Activated CD8-positive, alpha-beta T cell treated with anti-CD3 and anti-CD28 coated beads for 36 hours (primary cell): ENCODE results near the gene KIRREL3. TPM values are rescaled to one million over a fixed set of nuclear protein-coding genes. Genes with fewer than 3 reads are reported as not detected.

Experiments
- ATAC-seq: fragments of 200-7000 bp; cut with Tn5 transposase; one replicate; pipeline ENCODE4 v1.10.0; 2021; ENCODE audit warnings: mild to moderate bottlenecking, moderate library complexity
- CTCF ChIA-PET: fragments of 350-600 bp; sonication (Branson Sonifier 250); formaldehyde crosslinking; loops from one replicate; lab custom pipeline; 2021; ENCODE audit warnings: antibody characterized with exemption; lab: Charles Lee
- POLR2A ChIA-PET: fragments of 350-600 bp; sonication (Branson Sonifier 250); formaldehyde crosslinking; loops from one replicate; lab custom pipeline; 2021; ENCODE audit warnings: antibody characterized with exemption; lab: Charles Lee
- DNase-seq: peaks from one replicate; pipeline ENCODE4 v3.0.0-alpha.2; 2020
- H3K27ac Mint-ChIP-seq: one replicate; pipeline ENCODE4 v1.8.0; 2021; ENCODE audit warnings: mild to moderate bottlenecking, mixed read lengths
- H3K27me3 Mint-ChIP-seq: one replicate; pipeline ENCODE4 v1.8.0; 2021; ENCODE audit warnings: mixed read lengths
- H3K36me3 Mint-ChIP-seq: one replicate; pipeline ENCODE4 v1.8.0; 2021; ENCODE audit warnings: low read depth, mixed read lengths
- H3K4me1 Mint-ChIP-seq: one replicate; pipeline ENCODE4 v1.8.0; 2021; ENCODE audit warnings: low read depth, mixed read lengths
- H3K4me3 Mint-ChIP-seq: one replicate; pipeline ENCODE4 v1.8.0; 2021; ENCODE audit warnings: mild to moderate bottlenecking, moderate library complexity, mixed read lengths
- H3K9me3 Mint-ChIP-seq: one replicate; pipeline ENCODE4 v1.8.0; 2021; ENCODE audit warnings: mixed read lengths
- CTCF ChIP-seq: fragments of 200-600 bp; IDR thresholded peaks from one replicate; pipeline ENCODE4 v1.8.0; 2022; ENCODE audit warnings: antibody characterized with exemption, mild to moderate bottlenecking
- intact Hi-C: fragments of 100-400 bp; cut with micrococcal nuclease; formaldehyde crosslinking; loops from one replicate; pipeline ENCODE4 v1.10.0; 2022
- total RNA-seq, 2 experiments: library from RNA; stranded (reverse); gene quantifications; one replicate each; pipeline ENCODE4 v1.2.3, GENCODE V29; 2021

KIRREL3 gene
- total RNA-seq, 2 experiments from 2014 or later, result not detected

- TF ChIP-seq CTCF, result no peak
- no peak overlapping the region for H3K27ac Mint-ChIP-seq
- no peak overlapping the region for H3K4me3 Mint-ChIP-seq
- no peaks in the 10 kb centered on the region for H3K4me1 Mint-ChIP-seq
- CTCF ChIA-PET, result no interaction called here
- peaks cover 1% of the 10 kb centered on the region for H3K27me3 Mint-ChIP-seq
- DNase-seq, result no peak
- POLR2A ChIA-PET, result no interaction called here
- no peaks in the 10 kb centered on the region for H3K9me3 Mint-ChIP-seq
- intact Hi-C loops, result no loop called here
- H3K36me3 Mint-ChIP-seq, result no peaks in the 10 kb centered on the region
- no peak for ATAC-seq
These were observed 313.6 kb downstream of the KIRREL3 start for GRCh38 chr11:126686938-126687337.

DNA sequence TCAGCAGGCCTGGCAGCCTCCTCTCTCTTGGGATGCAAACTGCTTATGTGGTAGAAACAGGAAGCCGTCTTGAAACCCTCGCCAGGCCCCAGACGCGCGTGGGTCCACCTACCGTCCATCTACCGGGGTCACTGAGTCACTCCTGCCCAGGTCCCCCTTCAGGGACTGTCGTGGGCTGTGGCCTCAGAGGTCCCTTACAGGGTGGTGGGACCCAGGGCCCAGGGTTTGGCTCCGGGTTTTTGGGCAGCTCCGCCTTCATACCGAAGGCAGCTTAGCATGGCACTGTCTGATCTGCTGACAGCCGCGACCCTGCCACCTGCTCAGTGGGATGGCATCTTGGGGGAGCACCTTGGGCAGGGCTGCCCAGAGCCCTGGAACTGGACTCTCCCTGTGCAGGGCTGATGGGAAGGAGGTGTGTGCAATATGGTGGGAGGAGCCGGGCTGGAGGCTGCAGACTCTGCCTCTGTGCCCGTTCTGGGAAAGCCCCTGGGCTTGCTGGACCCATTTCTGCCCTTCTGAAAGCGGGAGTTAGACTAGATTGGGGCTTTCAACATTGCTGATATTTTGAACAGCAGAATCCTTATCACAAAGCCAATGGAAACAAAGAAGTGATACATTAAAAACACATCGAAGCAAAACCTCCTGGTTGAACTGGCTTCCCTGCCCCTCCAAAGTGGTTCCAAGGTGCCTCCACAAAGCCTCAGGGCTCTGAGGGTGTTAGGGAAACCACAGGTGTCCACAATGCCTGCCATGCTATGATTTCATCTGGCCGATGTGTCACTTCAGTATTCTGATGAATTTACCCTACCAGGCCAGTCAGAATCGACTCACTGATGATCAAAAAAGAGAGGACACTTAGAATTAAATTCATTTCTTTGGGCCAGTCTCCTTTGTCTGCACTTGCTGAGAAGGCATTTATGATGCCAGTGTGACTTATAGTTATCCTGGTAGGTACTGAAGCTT lies 316.5 kb downstream of the KIRREL3 start:
- no peak for DNase-seq
- intact Hi-C loops, result no loop called here
- no peaks in the 10 kb centered on the region for H3K9me3 Mint-ChIP-seq
- ChIA-PET CTCF (no interaction called here), POLR2A (no interaction called here)
- no peak for ATAC-seq
- H3K36me3 Mint-ChIP-seq, result no peaks in the 10 kb centered on the region
- H3K4me1 Mint-ChIP-seq, result no peaks in the 10 kb centered on the region
- H3K27ac Mint-ChIP-seq, result no peak overlapping the region
- no peak overlapping the region for H3K4me3 Mint-ChIP-seq
- no peak for TF ChIP-seq CTCF
- peaks cover 1% of the 10 kb centered on the region for H3K27me3 Mint-ChIP-seq

GRCh38 chr11:126682590-126682989 lies 318.0 kb downstream of the KIRREL3 start:
- no peak overlapping the region for H3K27ac Mint-ChIP-seq
- H3K4me1 Mint-ChIP-seq, result no peaks in the 10 kb centered on the region
- H3K9me3 Mint-ChIP-seq, result no peaks in the 10 kb centered on the region
- DNase-seq, result no peak
- no peak overlapping the region for H3K4me3 Mint-ChIP-seq
- no peak for ATAC-seq
- no peaks in the 10 kb centered on the region for H3K36me3 Mint-ChIP-seq
- H3K27me3 Mint-ChIP-seq, result peaks cover 3% of the 10 kb centered on the region
- no peak for TF ChIP-seq CTCF
- ChIA-PET POLR2A (no interaction called here), CTCF (no interaction called here)
- intact Hi-C loops, result no loop called here

DNA sequence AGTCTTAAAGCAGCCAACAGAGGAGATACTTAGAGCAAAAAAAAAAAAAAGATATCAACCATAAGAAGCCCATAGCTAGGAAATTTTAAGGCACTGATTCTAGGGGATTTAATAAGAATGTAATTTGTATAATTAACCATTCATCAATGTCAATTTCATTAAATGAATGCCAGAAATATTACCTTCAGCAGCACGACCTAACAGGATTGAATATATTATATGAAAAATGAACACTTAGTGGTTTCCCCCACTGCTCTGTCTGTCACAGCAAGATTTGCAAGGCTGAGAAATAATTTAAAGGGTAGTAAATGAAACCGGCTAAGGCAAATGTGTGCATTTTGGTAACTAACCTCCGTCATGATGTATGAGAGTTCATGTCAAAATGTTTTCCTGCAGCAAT lies 319.9 kb downstream of the KIRREL3 start:
- DNase-seq, result no peak
- no peak overlapping the region for H3K27ac Mint-ChIP-seq
- no peak for ATAC-seq
- CTCF ChIA-PET, result no interaction called here
- no peaks in the 10 kb centered on the region for H3K4me1 Mint-ChIP-seq
- H3K36me3 Mint-ChIP-seq, result no peaks in the 10 kb centered on the region
- no peaks in the 10 kb centered on the region for H3K9me3 Mint-ChIP-seq
- TF ChIP-seq CTCF, result no peak
- intact Hi-C loops, result no loop called here
- POLR2A ChIA-PET, result no interaction called here
- H3K27me3 Mint-ChIP-seq, result peaks cover 2% of the 10 kb centered on the region
- no peak overlapping the region for H3K4me3 Mint-ChIP-seq

DNA sequence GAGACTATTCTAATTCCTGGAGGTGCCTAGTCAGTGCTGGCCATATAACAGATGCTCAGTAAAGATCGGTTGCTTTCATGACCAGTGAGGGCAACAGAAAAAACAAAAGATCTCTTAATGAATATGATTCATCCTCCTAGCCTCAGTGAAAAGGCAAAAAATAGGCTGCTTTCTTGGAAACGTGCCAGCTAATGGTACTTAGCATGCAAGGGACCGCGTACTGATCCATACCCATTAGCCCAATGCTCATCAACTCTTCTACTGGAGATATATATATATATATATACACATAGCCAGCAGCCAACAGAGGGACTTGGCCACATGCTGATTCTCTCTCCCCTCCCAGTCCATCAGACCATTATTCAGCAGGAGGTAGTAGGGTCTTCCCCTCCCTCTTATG lies 320.4 kb downstream of the KIRREL3 start:
- H3K9me3 Mint-ChIP-seq, result no peaks in the 10 kb centered on the region
- ChIA-PET CTCF (no interaction called here), POLR2A (no interaction called here)
- no peaks in the 10 kb centered on the region for H3K36me3 Mint-ChIP-seq
- DNase-seq, result no peak
- intact Hi-C loops, result no loop called here
- no peak for ATAC-seq
- H3K27ac Mint-ChIP-seq, result no peak overlapping the region
- no peak for TF ChIP-seq CTCF
- no peak overlapping the region for H3K4me3 Mint-ChIP-seq
- H3K4me1 Mint-ChIP-seq, result no peaks in the 10 kb centered on the region
- peaks cover 2% of the 10 kb centered on the region for H3K27me3 Mint-ChIP-seq
